NCI-H2227 (cell line): Measurements from ENCODE around the gene TMEM191C.
"Not testable (repeated sequence)": the region's sequence is repeated elsewhere in the genome, so short reads cannot be mapped to it uniquely, and the experiment has no call there.

Experiments
- DNase-seq: peaks from one replicate; lab custom pipeline; 2025; ENCODE audit not compliant: unreplicated experiment; lab: John Stamatoyannopoulos, UW

TMEM191C gene

DNA sequence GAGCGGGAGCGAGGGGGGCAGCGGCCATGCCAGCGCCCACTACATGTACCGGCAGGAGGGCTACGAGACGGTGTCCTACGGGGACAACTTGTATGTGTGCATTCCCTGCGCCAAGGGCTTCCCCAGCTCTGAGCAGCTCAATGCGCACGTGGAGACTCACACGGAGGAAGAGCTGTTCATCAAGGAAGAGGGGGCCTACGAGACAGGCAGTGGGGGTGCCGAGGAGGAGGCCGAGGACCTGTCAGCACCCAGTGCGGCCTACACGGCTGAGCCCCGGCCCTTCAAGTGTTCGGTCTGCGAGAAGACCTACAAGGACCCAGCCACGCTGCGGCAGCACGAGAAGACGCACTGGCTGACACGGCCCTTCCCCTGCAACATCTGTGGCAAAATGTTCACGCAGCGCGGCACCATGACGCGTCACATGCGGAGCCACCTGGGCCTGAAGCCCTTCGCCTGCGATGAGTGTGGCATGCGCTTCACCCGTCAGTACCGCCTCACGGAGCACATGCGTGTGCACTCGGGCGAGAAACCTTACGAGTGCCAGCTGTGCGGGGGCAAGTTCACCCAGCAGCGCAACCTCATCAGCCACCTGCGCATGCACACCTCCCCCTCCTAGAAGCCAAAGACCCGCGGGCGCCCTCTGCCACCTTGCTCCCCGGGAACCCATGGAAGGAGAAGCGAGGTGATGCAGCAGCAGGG, 20.9 kb upstream of the TMEM191C start:
- DNase-seq = no peak

DNA sequence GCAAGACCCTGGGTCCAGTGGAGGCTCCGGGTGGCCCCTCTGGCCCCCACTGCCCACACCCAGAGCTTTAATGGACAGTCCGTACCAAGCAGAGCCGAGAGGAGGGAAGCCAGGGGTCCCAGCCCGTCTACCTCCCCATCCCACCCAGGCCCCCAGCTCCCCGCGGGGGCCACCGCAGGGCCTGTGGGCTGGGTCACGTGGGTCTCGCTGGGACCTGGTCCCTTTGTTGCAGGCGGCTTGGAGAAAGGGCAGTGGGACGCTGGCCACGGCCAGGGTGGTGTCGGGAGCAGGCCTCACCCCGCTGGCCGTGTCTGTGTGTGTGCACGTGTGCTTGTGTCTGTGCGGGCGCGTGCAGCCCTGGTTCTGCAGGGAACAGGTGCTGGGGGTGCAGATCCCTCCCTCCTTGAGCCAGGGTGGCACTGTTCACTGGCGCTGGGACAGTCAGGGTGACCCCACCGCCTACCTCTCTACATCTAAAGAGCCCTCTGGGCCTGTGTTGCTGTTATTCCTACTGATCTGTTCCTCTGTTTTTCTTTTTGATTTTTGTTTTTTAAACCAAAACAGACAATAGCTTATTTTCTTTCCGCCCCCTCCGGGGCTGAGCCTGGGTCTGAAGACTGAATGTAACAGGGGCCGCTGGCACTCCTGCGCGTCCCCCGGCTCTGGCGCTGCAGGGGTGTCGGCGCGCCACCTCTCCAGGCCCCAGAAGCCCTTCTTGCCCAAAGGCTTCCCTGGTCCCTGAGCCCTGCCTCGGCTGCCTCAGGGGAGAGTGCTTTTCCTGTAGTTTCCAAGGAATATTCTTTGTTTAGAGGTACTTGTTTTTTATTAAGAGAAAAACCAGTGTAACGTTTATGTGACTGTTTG, 20.1 kb upstream of the TMEM191C start:
- DNase-seq = no peak

DNA sequence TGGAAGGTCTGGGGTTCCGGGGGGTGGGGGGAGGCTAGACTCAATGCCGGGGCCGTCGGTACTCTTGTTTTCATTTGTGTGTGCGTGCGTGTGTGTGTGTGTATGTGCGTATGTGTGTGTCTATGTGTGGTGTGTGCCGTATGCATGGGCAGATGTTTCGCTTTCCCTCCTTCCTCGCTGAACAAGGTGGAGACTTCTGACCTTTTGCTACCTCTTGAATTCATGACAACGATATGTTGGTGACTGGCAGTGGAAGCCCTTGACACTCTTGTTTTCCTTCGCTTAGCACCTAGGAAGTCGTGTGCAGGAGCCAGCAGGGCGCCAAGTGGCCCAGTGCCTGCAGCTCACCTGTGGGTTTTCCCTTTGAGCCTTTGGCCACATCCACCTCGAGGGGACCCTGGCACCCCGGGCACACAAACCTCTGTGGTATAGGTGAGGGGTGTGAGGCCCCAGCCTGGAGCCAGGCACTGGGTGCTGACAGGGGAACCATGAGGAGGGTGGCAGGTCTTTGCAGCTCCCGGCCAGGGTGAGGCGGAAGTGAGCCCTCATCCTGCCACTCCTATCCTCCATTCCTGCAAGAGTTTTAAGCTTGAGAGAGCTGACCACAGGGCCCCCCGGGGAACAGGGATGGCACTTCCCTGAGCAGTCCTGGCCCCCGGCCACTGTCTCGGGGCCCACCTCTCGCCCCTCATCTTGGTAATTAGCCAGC, 19.3 kb upstream of the TMEM191C start:
- DNase-seq = no peak

DNA sequence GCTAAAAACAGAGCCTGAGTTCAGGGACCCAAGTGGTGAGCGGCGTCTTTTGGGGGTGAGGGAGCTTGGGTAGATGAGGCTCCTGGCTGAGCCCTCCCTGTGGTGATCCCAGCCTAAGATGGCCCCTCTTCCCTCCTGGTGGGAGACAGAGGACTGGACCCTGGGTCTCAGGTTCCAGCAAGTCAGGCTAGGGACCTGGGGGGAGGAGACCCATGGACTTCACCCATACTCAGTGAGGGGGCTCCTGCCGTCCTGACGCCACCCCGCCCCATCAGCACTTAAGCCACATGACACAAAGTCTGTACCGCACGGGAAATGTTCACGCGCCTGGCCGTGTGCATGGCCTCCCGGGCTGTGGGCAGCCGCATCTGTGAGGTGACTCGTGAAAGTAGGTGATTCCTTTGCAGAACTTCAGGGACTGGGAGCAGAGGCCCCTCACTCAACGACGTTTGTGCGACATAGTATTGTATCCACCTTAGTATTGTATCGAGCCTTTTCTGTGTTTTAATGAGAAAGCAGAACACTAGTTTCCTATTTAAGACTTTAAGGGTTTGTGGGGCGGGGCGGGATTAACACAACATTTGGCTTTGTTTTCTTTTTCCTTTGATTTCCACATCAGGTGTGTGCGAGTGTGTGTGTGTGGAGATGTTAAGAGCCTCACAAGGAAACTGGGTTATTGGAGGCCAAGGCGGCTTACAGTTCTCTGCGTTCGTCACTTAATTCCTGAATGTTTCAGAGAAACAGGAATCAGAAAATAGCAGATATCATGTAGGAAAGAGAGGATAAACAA, 18.4 kb upstream of the TMEM191C start:
- DNase-seq = no peak

DNA sequence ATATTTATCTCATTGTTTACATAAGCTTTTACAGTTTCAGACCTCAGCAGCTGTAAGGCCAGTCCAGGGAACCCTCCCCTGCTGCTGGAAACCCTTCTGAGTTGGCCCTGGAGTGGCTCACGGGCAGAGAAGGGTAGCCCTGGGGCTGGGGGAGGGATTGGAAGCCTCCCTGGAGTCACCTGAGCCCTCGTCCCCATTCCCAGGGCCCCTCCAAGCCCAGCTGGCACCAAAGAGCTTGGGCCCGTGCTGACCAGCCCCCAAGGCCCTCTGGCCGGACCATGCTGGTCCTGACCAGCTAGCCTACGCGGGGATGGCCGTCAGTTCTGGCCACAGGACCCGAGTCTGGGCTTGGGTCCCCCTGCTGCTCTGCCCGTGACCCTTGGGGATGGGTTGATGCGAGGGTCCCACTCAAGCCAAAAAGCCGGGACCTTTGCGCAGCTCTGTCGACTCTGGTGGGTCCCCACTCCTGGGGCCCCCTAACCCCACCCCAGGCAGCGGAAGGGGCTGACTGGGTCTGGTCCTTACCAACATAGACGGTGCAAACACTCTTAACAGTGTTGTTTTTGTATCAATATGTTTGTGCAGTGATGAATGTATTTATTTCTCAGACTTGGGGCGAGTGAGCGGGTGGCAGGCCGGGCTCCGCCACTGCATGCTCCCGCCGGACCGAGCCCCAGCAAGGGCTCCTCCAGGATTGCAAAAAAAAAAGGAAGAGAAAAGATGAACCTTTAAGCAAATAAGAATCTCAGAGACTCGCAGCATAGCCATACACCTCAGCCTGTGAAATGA, 17.5 kb upstream of the TMEM191C start:
- DNase-seq = no peak

DNA sequence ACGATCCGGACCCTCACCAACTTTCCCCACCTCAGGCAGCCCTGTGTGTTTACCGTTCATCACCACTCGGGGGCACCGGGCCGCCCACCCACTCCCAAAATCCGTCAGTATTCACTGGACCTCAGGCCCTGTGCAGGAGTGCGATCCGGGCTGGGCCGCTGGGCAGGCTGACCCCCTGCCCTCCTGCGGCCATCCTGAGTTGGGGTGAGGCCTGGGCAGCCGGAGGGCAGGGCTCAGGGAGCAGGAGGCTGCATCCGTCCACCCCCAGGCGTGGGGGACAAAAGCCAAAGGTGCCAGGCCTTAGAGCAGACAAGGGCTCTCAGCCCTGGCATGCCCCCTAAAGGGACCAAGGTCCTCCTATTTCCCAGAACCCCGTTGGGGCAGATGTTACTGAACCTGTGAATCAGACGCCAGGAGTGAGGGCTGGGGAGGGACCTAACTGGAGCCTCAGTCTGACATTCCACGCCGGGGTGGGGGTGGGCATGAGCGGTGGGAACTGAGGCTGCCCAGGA, 16.8 kb upstream of the TMEM191C start:
- no peak for DNase-seq

GRCh38 chr22:21450858-21451353, 16.3 kb upstream of the TMEM191C start:
- DNase-seq = no peak

DNA sequence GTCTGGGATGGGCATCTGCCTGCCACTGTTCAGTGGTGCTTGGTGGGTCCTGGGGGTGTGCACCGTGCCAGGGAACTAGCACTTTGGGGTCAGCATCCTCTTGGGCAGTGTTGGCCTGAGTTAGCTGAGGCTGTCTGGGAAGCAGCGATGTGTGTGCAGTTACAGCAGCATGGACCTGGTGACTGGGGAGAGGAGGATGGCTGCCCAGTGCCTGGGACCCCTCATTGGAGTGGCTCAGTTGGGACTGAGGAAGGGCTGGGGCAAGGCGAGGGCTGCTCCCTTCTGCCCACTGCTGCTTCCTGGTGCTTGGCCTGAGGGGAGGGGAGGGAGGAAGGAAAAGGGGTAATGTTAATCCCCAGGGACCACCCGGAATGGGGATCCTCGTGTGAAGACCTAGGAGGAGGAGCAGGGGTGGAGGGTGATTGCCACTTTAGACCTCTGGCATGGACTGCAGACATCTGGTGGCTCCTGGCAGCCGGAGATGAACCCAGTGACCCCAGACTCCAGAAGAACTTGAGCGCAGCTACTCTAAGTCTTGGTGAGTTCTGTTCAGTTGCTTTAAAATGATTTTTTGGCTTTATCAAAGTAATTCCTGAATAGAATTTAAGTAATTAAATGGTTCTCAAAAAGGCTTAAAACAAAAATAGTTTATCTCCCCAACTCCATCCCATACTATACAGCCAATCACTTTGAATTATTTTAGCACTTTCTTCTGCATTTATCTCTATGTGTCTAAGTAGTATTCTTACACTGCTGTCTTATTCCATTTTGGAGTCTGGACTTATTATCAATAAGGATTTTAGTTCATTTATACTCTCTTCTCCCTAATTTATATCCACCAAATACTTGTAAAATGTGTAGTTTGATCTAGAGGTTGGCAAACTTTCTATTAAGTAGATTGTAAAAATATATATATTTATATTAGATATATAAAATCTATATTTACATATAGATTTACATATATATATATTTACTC, 15.4 kb upstream of the TMEM191C start:
- no peak for DNase-seq

- DNase-seq = not testable (repeated sequence)
Observed at GRCh38 chr22:21452666-21453065, 14.5 kb upstream of the TMEM191C start.

DNA sequence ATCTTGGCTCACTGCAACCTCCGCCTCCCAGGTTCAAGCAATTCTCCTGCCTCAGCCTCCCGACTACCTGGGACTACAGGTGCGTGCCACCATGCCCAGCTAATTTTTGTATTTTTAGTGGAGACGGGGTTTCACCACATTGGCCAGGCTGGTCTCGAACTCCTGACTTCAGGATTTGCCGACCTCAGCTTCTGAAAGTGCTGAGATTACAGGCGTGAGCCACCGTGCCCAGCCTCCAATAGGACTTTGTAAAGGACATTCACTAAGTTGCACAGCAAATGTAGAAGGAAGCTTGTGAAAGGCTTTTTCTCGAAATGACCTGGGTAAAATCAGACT, 12.2 kb upstream of the TMEM191C start:
- not testable (repeated sequence) for DNase-seq

DNA sequence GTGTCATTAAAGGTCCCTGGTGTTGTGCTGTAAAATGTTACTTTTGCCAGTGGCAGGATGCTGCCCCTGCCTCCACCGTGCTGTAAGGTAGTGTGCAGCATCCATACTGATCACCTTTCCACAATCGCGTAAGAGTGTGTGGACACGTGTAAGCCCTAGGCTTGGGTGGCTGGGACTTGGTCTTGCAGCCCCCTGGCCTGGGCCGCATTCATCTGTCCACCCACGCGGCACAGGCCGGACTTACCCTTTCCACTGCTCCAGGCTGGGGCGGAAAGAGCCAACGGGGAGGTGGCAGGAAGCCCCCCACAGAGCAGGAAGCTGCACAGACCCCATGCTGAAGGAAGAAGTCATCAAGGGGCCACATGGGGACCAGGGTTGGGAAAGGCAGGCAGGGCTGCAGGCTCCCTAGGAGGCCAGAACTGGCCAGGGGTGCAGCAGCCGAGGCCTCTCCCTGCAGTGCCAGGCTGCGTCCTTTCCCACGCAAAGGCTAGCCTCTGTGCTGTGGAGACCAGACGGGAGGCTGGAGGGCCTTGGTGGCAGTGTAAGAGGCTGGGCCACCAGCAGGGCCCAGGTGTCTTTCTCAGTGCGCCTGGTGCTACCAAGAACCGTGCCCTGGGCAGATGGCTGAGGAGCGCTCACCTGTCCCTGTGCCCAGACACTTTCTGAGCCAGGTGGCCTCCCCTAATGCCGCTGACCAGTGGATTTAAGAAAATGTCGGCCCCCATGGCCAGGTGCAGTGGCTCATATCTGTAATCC, 11.7 kb upstream of the TMEM191C start:
- DNase-seq = no peak

DNA sequence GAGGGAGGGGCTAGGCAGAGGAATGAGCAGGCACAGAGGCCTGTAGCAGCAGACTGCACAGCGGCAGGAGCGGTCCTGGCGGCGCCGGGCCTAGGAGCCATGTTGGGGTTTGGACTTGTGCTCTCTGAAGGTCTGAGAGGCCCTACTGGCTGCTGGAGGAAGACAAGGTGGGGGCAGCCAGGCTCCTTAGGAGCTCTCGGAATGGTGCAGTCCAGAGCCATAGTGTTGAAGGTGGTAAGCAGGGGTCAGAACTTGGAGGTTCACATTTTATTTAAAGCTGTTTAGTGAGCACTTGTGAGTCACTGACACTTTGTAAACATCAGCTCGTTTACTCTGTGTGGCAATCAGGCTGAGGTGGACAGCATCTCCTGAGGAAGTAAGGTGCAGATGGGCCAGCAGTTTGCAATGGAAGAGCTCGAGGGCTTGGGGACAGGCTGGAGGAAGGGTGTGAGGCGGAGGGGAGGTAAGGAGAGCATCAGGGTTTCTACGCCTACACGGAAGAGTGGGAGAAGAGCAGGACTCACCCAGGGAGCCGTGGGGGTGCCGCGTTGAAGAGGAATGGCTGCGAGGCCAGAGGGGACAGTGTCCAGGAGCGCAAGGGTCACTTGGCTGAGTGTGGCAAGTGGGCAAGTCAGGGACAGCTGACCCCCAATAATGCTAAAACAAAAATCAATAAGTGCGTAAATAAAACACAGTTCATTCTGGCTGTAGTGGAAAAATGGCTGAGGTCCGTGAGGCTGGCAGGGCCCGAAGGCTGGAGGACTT, 10.0 kb upstream of the TMEM191C start:
- DNase-seq = no peak

GRCh38 chr22:21462672-21463071, 4.5 kb upstream of the TMEM191C start:
- DNase-seq = not testable (repeated sequence)

GRCh38 chr22:21468194-21469096, 1.3 kb downstream of the TMEM191C start:
- DNase-seq = not testable (repeated sequence)

DNA sequence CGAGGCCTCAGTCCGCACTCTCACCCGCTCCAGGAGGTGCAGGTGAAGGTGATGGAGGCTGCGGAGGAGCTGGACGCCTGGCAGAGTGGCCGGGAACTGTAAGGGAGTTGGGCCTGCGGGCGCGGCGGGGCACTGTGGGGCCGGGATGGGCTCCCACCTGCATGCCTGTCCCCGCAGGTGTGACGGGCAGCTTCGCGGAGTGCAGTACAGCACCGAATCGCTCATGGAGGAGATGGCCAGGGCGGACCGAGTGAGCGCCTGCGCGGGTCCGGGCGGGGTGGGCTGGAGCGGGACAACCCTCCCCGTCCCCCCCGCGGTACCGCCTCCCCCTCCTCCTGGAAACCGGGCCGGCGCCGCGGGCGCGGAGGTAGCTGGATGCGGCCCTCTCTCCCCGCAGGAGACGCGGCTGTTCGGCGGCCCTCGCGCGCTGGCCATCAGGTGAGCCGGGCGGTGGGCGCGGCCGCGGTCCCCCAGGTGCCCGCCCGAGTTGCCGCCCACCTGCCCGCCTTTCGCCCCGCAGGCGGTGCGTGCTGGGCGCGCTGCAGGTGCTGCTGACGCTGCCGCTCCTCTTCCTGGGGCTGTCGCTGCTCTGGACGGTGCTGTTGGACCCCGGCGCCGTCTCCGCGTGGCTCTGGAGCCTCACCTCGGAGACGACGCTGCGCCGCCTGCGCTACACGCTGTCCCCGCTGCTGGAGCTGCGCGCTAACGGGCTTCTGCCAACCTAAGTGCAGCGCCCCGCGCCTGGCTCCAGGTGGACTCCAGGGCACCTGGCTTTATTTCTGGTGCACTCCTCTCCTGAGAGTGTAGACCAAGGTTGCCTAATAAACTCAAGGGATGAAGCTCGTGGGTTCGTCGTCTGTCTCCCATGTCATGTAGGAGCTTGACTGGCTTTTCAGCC, 2.2 kb downstream of the TMEM191C start:
- not testable (repeated sequence) for DNase-seq
